Body of pancreas (tissue), 4 donors: ENCODE results near the gene ADGRF5.

Experiments used
- POLR2A ChIP-seq, 3 donors: fragments of 450-650 bp; IDR thresholded peaks; one replicate each; pipeline ENCODE4 v1.6.1; 2016; ENCODE audit warnings: antibody characterized with exemption in 3 of 3, mild to moderate bottlenecking in 2 of 3
- TF ChIP-seq, protein P1 (sequence below), 7 experiments: fragments of 450-650 bp in 4 of 7; fragments of 200-600 bp in 3 of 7; sonication (generic) in 3 of 7; IDR thresholded peaks; one replicate each; pipeline ENCODE4 v1.5.1; 2016 to 2019; ENCODE audit warnings: antibody characterized with exemption in 7 of 7

DNA sequence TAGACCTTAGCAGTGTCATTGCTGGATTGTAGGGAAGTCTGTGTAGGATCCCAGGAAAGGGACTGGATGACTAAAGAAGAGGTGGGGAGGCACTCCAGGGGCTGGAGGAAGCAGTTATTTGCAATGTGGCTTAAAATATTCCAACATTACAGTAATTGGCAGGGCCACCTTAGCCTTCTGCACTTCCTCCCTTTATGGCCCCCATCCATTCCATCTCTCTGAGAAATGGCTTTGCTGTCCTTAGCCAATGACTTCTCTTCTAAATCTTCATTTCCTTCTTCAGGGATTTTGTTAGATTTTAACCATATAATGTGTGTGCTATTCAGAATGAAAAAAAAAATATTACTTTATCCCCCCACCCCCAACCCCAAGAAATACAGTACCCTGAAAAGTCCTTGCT is 6.4 kb downstream of the ADGRF5 start:
- TF ChIP-seq, protein P1, sequence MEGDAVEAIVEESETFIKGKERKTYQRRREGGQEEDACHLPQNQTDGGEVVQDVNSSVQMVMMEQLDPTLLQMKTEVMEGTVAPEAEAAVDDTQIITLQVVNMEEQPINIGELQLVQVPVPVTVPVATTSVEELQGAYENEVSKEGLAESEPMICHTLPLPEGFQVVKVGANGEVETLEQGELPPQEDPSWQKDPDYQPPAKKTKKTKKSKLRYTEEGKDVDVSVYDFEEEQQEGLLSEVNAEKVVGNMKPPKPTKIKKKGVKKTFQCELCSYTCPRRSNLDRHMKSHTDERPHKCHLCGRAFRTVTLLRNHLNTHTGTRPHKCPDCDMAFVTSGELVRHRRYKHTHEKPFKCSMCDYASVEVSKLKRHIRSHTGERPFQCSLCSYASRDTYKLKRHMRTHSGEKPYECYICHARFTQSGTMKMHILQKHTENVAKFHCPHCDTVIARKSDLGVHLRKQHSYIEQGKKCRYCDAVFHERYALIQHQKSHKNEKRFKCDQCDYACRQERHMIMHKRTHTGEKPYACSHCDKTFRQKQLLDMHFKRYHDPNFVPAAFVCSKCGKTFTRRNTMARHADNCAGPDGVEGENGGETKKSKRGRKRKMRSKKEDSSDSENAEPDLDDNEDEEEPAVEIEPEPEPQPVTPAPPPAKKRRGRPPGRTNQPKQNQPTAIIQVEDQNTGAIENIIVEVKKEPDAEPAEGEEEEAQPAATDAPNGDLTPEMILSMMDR (IDR thresholded peaks at IDR 0.05): no peak
- TF ChIP-seq POLR2A (IDR thresholded peaks at IDR 0.05): no peak
